Spleen (tissue), 7 donors: Measurements from ENCODE around the gene CFI.

Source experiments
- CTCF ChIP-seq, 11 experiments: fragments of 200-600 bp in 7 of 11; fragments of 450-650 bp in 4 of 11; sonication (generic) in 4 of 11; IDR thresholded peaks in 8 of 11; conservative IDR thresholded peaks in 3 of 11; 1 replicate in 7 of 11; 2 replicates in 4 of 11; pipeline versions ENCODE4 v1.4.0 to v1.8.0; 2016 to 2021; ENCODE audit warnings: antibody characterized with exemption in 11 of 11, inconsistent platforms in 4 of 11, mild to moderate bottlenecking in 1 of 11
- POLR2A ChIP-seq, 3 donors: fragments of 450-650 bp; IDR thresholded peaks; one replicate each; pipeline ENCODE4 v1.5.1; 2017; ENCODE audit warnings: antibody characterized with exemption in 3 of 3, mild to moderate bottlenecking in 1 of 3
- donor health status: DM: no; HTN: no; CAD: no; lungs with moderate emphysema.
- donor health status: DM: no; HTN: no; CAD: no.
- donor health status: DM: no; HTN: no; CAD: no.

- TF ChIP-seq CTCF (IDR thresholded peaks at IDR 0.05 in 8 of 11, conservative IDR thresholded peaks at IDR 0.05 in 3 of 11) (peak; percentile 12 to 65 (median 46)), POLR2A (IDR thresholded peaks at IDR 0.05) (no peak)
Measured at GRCh38 chr4:109826719-109827118, 24.9 kb upstream of the CFI start.
